ENCODE measurements around the gene ANO6.

Gene ANO6

GRCh38 chr12:45469902-45470301 is 254.0 kb downstream of the ANO6 start:
- no peak for DNase-seq

- DNase-seq = no peak
Observed at GRCh38 chr12:45473636-45474035, 257.7 kb downstream of the ANO6 start.

DNA sequence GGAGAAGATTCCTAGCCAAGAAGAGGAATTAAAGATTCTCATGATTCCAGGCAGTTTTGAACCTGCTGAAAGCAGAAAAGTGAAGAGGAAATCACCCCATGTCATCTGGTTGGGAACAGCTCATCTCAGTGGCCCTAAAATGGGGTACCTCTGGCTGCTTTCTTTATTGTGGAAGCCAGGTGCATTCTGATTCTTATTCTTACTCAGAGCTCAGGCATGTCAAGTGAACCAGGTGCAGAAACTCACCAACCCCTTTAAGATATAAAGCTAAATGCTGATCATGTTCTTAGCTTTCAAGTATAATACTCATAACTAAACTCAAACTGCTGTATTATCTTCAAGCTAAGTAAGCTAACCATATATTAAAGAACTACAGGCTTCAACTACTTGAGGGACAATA is 259.7 kb downstream of the ANO6 start:
- DNase-seq = no peak

GRCh38 chr12:45477526-45477925 is 261.6 kb downstream of the ANO6 start:
- no peak for DNase-seq

GRCh38 chr12:45478931-45479330 is 263.0 kb downstream of the ANO6 start:
- no peak for DNase-seq

DNA sequence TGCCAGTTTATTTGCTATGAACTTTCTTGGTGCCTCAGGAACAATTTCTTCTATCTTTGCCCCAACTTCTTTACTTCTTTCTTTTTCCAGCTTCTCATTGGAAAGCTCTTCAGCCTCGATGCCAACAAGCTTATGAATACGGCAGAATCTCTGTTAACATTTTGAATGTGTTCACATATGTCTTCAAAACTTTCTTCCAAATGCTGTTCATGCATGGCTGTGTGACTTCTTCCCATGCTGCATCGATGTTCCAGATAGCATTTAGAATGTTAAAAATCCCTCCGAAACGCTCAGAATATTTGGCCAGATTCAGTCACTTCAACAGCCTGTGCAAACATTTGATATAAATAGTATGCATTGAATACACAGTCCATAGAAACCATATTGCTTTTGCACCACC is 265.9 kb downstream of the ANO6 start:
- no peak for DNase-seq

DNA sequence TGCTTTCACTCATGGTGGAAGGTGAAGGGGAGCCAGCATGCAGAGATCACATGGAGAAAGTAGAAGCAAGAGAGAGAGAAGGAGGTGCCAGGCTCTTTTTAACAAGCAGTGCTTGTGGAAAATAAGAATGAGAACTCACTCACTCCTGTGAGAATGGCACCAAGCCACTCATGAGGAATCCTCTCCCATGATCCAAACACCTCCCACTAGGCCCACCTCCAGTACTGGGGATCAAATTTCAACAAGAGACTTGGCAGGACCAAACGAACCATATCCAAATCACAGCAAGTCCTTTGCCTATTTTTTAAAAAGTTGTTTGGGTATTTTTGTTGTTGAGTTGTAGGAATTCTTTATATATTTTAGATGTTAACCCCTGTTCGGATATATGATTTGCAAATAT is 267.7 kb downstream of the ANO6 start:
- no peak for DNase-seq
